HEK293 (cell line): ENCODE results near the gene UBE2J2.

ENCODE experiments used
- CTCF ChIA-PET: fragments of 350-600 bp; formaldehyde crosslinking; extraction: SDS; loops from one replicate; lab custom pipeline; 2021; ENCODE audit warnings: antibody characterized with exemption; lab: Yijun Ruan, JAX
- POLR2A ChIA-PET: fragments of 300-600 bp; formaldehyde crosslinking; extraction: SDS; loops from one replicate; lab custom pipeline; 2020; ENCODE audit warnings: antibody characterized with exemption, inconsistent platforms; lab: Yijun Ruan, JAX
- H3K27ac ChIP-seq: fragments of 200-500 bp; sonication (Bioruptor generic); 2 replicates; pipeline ENCODE4 v1.5.1; 2014; ENCODE audit warnings: low read depth, low read length, control low read depth, inconsistent platforms; ENCODE audit errors: extremely low read depth
- H3K36me3 ChIP-seq, 2 experiments: fragments of 200-500 bp in 1 of 2; sonication (Bioruptor generic) in 1 of 2; 1 replicate in 1 of 2; 2 replicates in 1 of 2; pipeline ENCODE4 v1.5.1; 2014 to 2017; ENCODE audit warnings: inconsistent platforms in 2 of 2, low read length in 2 of 2; ENCODE audit not compliant: control insufficient read depth in 2 of 2, insufficient read depth in 1 of 2
- H3K4me1 ChIP-seq: fragments of 200-500 bp; sonication (Bioruptor generic); 2 replicates; pipeline ENCODE4 v1.5.1; 2014; ENCODE audit warnings: mild to moderate bottlenecking, low read length, inconsistent platforms; ENCODE audit not compliant: control insufficient read depth, insufficient read depth
- H3K4me3 ChIP-seq: 2 replicates; pipeline ENCODE4 v1.5.1; 2011; ENCODE audit warnings: low read depth, mild to moderate bottlenecking, control low read depth, low read length, moderate library complexity
- H3K9me3 ChIP-seq: fragments of 200-500 bp; sonication (Bioruptor generic); 2 replicates; pipeline ENCODE4 v1.5.1; 2014; ENCODE audit warnings: low read depth, low read length, inconsistent platforms; ENCODE audit not compliant: control insufficient read depth, insufficient read depth
- BCL11B ChIP-seq: fragments of 450-650 bp; formaldehyde crosslinking; IDR thresholded peaks from 2 replicates; pipeline ENCODE4 v1.5.1; 2016; ENCODE audit warnings: low read depth, missing biosample characterization, missing genetic modification characterization
- EGR2 ChIP-seq: fragments of 450-650 bp; formaldehyde crosslinking; IDR thresholded peaks from 2 replicates; pipeline ENCODE4 v1.5.1; 2016; ENCODE audit warnings: low read depth, missing biosample characterization, missing genetic modification characterization
- GLIS1 ChIP-seq: fragments of 450-650 bp; formaldehyde crosslinking; IDR thresholded peaks from 2 replicates; pipeline ENCODE4 v1.5.1; 2016; ENCODE audit warnings: missing biosample characterization, missing genetic modification characterization
- GLIS2 ChIP-seq: fragments of 450-650 bp; formaldehyde crosslinking; IDR thresholded peaks from 2 replicates; pipeline ENCODE4 v1.5.1; 2016; ENCODE audit warnings: missing biosample characterization, missing genetic modification characterization
- HOXC10 ChIP-seq: sonication (generic); formaldehyde crosslinking; IDR thresholded peaks from 2 replicates; pipeline ENCODE4 v1.8.1; 2023; ENCODE audit warnings: mild to moderate bottlenecking, missing genetic modification reagents
- KLF7 ChIP-seq: fragments of 450-650 bp; formaldehyde crosslinking; IDR thresholded peaks from 2 replicates; pipeline ENCODE4 v1.5.1; 2016; ENCODE audit warnings: missing biosample characterization, missing genetic modification characterization, borderline replicate concordance
- MYNN ChIP-seq: fragments of 450-650 bp; formaldehyde crosslinking; IDR thresholded peaks from 2 replicates; pipeline ENCODE4 v1.5.1; 2016; ENCODE audit warnings: missing biosample characterization, missing genetic modification characterization, borderline replicate concordance
- OSR2 ChIP-seq: fragments of 450-650 bp; formaldehyde crosslinking; IDR thresholded peaks from 2 replicates; pipeline ENCODE4 v1.5.1; 2016; ENCODE audit warnings: missing biosample characterization, missing genetic modification characterization
- OVOL3 ChIP-seq: fragments of 450-650 bp; formaldehyde crosslinking; IDR thresholded peaks from 2 replicates; pipeline ENCODE4 v1.5.1; 2016; ENCODE audit warnings: missing biosample characterization, missing genetic modification characterization
- RBAK ChIP-seq: fragments of 450-650 bp; formaldehyde crosslinking; IDR thresholded peaks from 2 replicates; pipeline ENCODE4 v1.5.1; 2016; ENCODE audit warnings: missing biosample characterization, missing genetic modification characterization
- TCF7L2 ChIP-seq: IDR thresholded peaks from 2 replicates; pipeline ENCODE4 v1.6.1; 2011; ENCODE audit warnings: low read depth, mild to moderate bottlenecking, inconsistent platforms, low read length, moderate library complexity, borderline replicate concordance
- ZBTB10 ChIP-seq: fragments of 450-650 bp; formaldehyde crosslinking; IDR thresholded peaks from 2 replicates; pipeline ENCODE4 v1.5.1; 2016; ENCODE audit warnings: missing biosample characterization, missing genetic modification characterization
- ZBTB17 ChIP-seq: fragments of 450-650 bp; formaldehyde crosslinking; IDR thresholded peaks from 2 replicates; pipeline ENCODE4 v1.5.1; 2016; ENCODE audit warnings: missing biosample characterization, missing genetic modification characterization
- ZFHX2 ChIP-seq: fragments of 450-650 bp; formaldehyde crosslinking; conservative IDR thresholded peaks from 2 replicates; pipeline ENCODE4 v1.5.1; 2016; ENCODE audit warnings: missing biosample characterization, missing genetic modification characterization
- ZIC2 ChIP-seq: fragments of 450-650 bp; formaldehyde crosslinking; IDR thresholded peaks from 2 replicates; pipeline ENCODE4 v1.5.1; 2016; ENCODE audit warnings: missing biosample characterization, missing genetic modification characterization
- ZNF112 ChIP-seq: fragments of 450-650 bp; formaldehyde crosslinking; IDR thresholded peaks from 2 replicates; pipeline ENCODE4 v1.5.0; 2017; ENCODE audit warnings: missing biosample characterization, missing genetic modification characterization
- ZNF114 ChIP-seq: fragments of 450-650 bp; formaldehyde crosslinking; IDR thresholded peaks from 2 replicates; pipeline ENCODE4 v1.5.0; 2017; ENCODE audit warnings: missing biosample characterization, missing genetic modification characterization
- ZNF169 ChIP-seq: fragments of 450-650 bp; formaldehyde crosslinking; IDR thresholded peaks from 2 replicates; pipeline ENCODE4 v1.5.1; 2016; ENCODE audit warnings: missing biosample characterization, missing genetic modification characterization
- ZNF184 ChIP-seq: fragments of 450-650 bp; IDR thresholded peaks from 2 replicates; pipeline ENCODE4 v1.5.1; 2018; ENCODE audit warnings: missing biosample characterization, mild to moderate bottlenecking, missing genetic modification characterization
- ZNF248 ChIP-seq: fragments of 450-650 bp; formaldehyde crosslinking; IDR thresholded peaks from 2 replicates; pipeline ENCODE4 v1.5.1; 2017; ENCODE audit warnings: missing biosample characterization, missing genetic modification characterization
- ZNF335 ChIP-seq: fragments of 450-650 bp; formaldehyde crosslinking; conservative IDR thresholded peaks from 2 replicates; pipeline ENCODE4 v1.5.1; 2016; ENCODE audit warnings: missing biosample characterization, missing genetic modification characterization
- ZNF37A ChIP-seq: fragments of 450-650 bp; IDR thresholded peaks from 2 replicates; pipeline ENCODE4 v1.5.1; 2018; ENCODE audit warnings: missing biosample characterization, missing genetic modification characterization
- ZNF394 ChIP-seq: fragments of 450-650 bp; formaldehyde crosslinking; IDR thresholded peaks from 2 replicates; pipeline ENCODE4 v1.5.1; 2016; ENCODE audit warnings: missing biosample characterization, missing genetic modification characterization, mild to moderate bottlenecking, moderate library complexity, borderline replicate concordance
- ZNF404 ChIP-seq: fragments of 450-650 bp; formaldehyde crosslinking; IDR thresholded peaks from 2 replicates; pipeline ENCODE4 v1.5.1; 2017; ENCODE audit warnings: missing biosample characterization, missing genetic modification characterization
- ZNF433 ChIP-seq: fragments of 450-650 bp; formaldehyde crosslinking; IDR thresholded peaks from 2 replicates; pipeline ENCODE4 v1.5.1; 2016; ENCODE audit warnings: missing biosample characterization, missing genetic modification characterization, low read depth
- ZNF449 ChIP-seq: fragments of 450-650 bp; formaldehyde crosslinking; IDR thresholded peaks from 2 replicates; pipeline ENCODE4 v1.5.1; 2017; ENCODE audit warnings: missing biosample characterization, mild to moderate bottlenecking, missing genetic modification characterization, moderate library complexity
- ZNF473 ChIP-seq: fragments of 450-650 bp; formaldehyde crosslinking; IDR thresholded peaks from 2 replicates; pipeline ENCODE4 v1.5.1; 2017; ENCODE audit warnings: missing biosample characterization, missing genetic modification characterization
- ZNF521 ChIP-seq: fragments of 450-650 bp; formaldehyde crosslinking; IDR thresholded peaks from 2 replicates; pipeline ENCODE4 v1.5.1; 2017; ENCODE audit warnings: missing biosample characterization, mild to moderate bottlenecking, missing genetic modification characterization
- ZNF544 ChIP-seq: fragments of 450-650 bp; formaldehyde crosslinking; IDR thresholded peaks from 2 replicates; pipeline ENCODE4 v1.5.0; 2017; ENCODE audit warnings: missing biosample characterization, missing genetic modification characterization
- ZNF560 ChIP-seq: fragments of 450-650 bp; formaldehyde crosslinking; IDR thresholded peaks from 2 replicates; pipeline ENCODE4 v1.5.1; 2017; ENCODE audit warnings: missing biosample characterization, missing genetic modification characterization, borderline replicate concordance
- ZNF596 ChIP-seq: fragments of 450-650 bp; IDR thresholded peaks from 2 replicates; pipeline ENCODE4 v1.5.0; 2018; ENCODE audit warnings: missing biosample characterization, mild to moderate bottlenecking, missing genetic modification characterization, moderate library complexity
- ZNF624 ChIP-seq: fragments of 450-650 bp; formaldehyde crosslinking; IDR thresholded peaks from 2 replicates; pipeline ENCODE4 v1.5.1; 2017; ENCODE audit warnings: missing biosample characterization, missing genetic modification characterization
- ZNF747 ChIP-seq: fragments of 450-650 bp; formaldehyde crosslinking; IDR thresholded peaks from 2 replicates; pipeline ENCODE4 v1.5.1; 2016; ENCODE audit warnings: missing biosample characterization, missing genetic modification characterization
- ZNF792 ChIP-seq: fragments of 450-650 bp; formaldehyde crosslinking; IDR thresholded peaks from 2 replicates; pipeline ENCODE4 v1.5.1; 2016; ENCODE audit warnings: missing biosample characterization, missing genetic modification characterization

Gene UBE2J2

GRCh38 chr1:1270813-1271212, 2.8 kb downstream of the UBE2J2 start:
- no peak overlapping the region; the same call in 1 of the 2 replicates for H3K27ac ChIP-seq
- ChIA-PET CTCF (interaction anchor here (0.5 to 1.7 kb wide), 6 partner anchors 20 to 943 kb away, joined by 3 to 4 read pairs (median 3); no protein-coding TSS in a partner anchor), POLR2A (no interaction called here)
- peak; percentile 54; the same call in 1 of the 2 replicates for TF ChIP-seq ZIC2 (tag by site-specific recombination)
- no peak for TF ChIP-seq ZNF433 (tag by site-specific recombination)
- TF ChIP-seq RBAK (tag by site-specific recombination), result no peak
- TF ChIP-seq EGR2 (tag by site-specific recombination), result peak; percentile 70
- TF ChIP-seq ZNF394 (tag by site-specific recombination), result no peak
- TF ChIP-seq ZFHX2, result peak; percentile 56
- TF ChIP-seq ZNF37A (tag by site-specific recombination), result no peak
- TF ChIP-seq ZNF473 (tag by site-specific recombination), result no peak
- no peak for TF ChIP-seq ZNF544
- TF ChIP-seq ZNF596 (tag by site-specific recombination), result no peak
- no peak for TF ChIP-seq ZNF169
- TF ChIP-seq ZNF521, result no peak
- no peak for TF ChIP-seq MYNN (tag by site-specific recombination)
- TF ChIP-seq HOXC10 (CRISPR knock-in tag), result no peak
- no peak for TF ChIP-seq ZNF560 (tag by site-specific recombination)
- TF ChIP-seq ZNF112 (tag by site-specific recombination), result no peak
- no peak for TF ChIP-seq ZNF404
- no peak for TF ChIP-seq ZNF248 (tag by site-specific recombination)
- no peak for TF ChIP-seq TCF7L2
- peak; percentile 22; the same call in 1 of the 2 replicates for TF ChIP-seq ZNF335 (tag by site-specific recombination)
- no peak for TF ChIP-seq ZNF747 (tag by site-specific recombination)
- no peak for TF ChIP-seq ZBTB17 (tag by site-specific recombination)
- TF ChIP-seq GLIS1 (tag by site-specific recombination), result peak; percentile 89
- no peak for TF ChIP-seq KLF7 (tag by site-specific recombination)
- no peak for TF ChIP-seq ZBTB10 (tag by site-specific recombination)
- no peak for TF ChIP-seq ZNF624 (tag by site-specific recombination)
- TF ChIP-seq ZNF114 (tag by site-specific recombination), result no peak
- TF ChIP-seq ZNF449, result no peak
- TF ChIP-seq GLIS2 (tag by site-specific recombination), result peak; percentile 46; the same call in 1 of the 2 replicates
- TF ChIP-seq ZNF792 (tag by site-specific recombination), result no peak
- TF ChIP-seq OSR2 (tag by site-specific recombination), result no peak
- no peak for TF ChIP-seq ZNF184 (tag by site-specific recombination)
- TF ChIP-seq BCL11B (tag by site-specific recombination), result no peak
- TF ChIP-seq OVOL3, result no peak
- H3K4me1 ChIP-seq, result 0 out of 2 replicates have a peak, but pooled peaks cover 4% of the 10 kb centered on the region
- no peak overlapping the region for H3K4me3 ChIP-seq
- peaks cover 7 to 63% of the 10 kb centered on the region in 2 experiments; a peak in 2 of 3 replicates for H3K36me3 ChIP-seq
- H3K9me3 ChIP-seq, result no peaks in the 10 kb centered on the region
